BJ (cell line): ENCODE data around the gene ATG4A. TPM values are rescaled to one million over a fixed set of nuclear protein-coding genes. Genes with fewer than 3 reads are reported as not detected.

Source experiments
- CTCF ChIA-PET: fragments of 350-600 bp; formaldehyde crosslinking; extraction: SDS; loops from one replicate; lab custom pipeline; 2021; ENCODE audit warnings: antibody characterized with exemption, inconsistent platforms; lab: Yijun Ruan, JAX
- POLR2A ChIA-PET: fragments of 300-600 bp; sonication (Branson Sonifier 250); formaldehyde crosslinking; extraction: SDS; loops from one replicate; lab custom pipeline; 2021; ENCODE audit warnings: antibody characterized with exemption; lab: Charles Lee
- DNase-seq: peaks from one replicate; pipeline ENCODE4 v3.0.0-alpha.2; 2011; ENCODE audit warnings: low read depth
- H3K27me3 ChIP-seq: 2 replicates; pipeline ENCODE4 v1.6.0; 2011; ENCODE audit warnings: low read length; ENCODE audit not compliant: control insufficient read depth, insufficient read depth
- H3K36me3 ChIP-seq: 2 replicates; pipeline ENCODE4 v1.5.1; 2011; ENCODE audit warnings: low read length; ENCODE audit not compliant: control insufficient read depth, insufficient read depth
- H3K4me3 ChIP-seq: 2 replicates; pipeline ENCODE4 v1.5.1; 2011; ENCODE audit warnings: low read depth, mild to moderate bottlenecking, control low read depth, low read length
- polyA plus RNA-seq: library from polyadenylated mRNA; depleted of rRNA; stranded (reverse); fragments of >200 nt; gene quantifications from 2 replicates; pipeline ENCODE4 v1.2.3, GENCODE V29; 2011
- TF ChIP-seq, protein P1 (sequence below): IDR thresholded peaks from 2 replicates; pipeline ENCODE4 v1.5.1; 2011; ENCODE audit warnings: low read depth, mild to moderate bottlenecking, control low read depth, inconsistent platforms, low read length, moderate library complexity; ENCODE audit not compliant: insufficient read depth

Gene ATG4A
- polyA plus RNA-seq, 1 experiment: 6.9 TPM

DNA sequence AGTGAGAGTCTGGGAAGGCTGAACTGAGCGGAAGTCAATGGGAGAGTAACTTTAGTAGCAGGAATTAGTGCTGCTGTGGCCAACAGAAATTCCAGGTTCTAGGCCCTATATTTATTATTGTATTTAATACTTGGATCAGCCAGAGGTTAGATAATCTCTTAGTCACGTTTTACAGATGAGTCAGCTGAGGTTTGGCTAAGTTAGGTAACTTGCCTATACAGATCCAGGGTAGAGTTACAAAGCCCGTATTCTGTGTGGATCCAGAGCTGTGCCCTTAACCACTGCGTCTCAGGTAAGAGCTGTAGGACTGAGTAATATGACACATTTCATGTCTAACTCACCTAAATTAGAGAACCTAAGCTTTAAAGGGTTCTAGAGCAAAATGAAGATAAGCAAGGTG, 20.7 kb upstream of the ATG4A start:
- H3K27me3 ChIP-seq: peaks cover 3% of the 10 kb centered on the region; the same call in 1 of the 2 replicates
- ChIA-PET CTCF (interaction anchor here (1.0 to 1.3 kb wide), 2 partner anchors 13 to 66 kb away, joined by 3 read pairs; no protein-coding TSS in a partner anchor), POLR2A (no interaction called here)

DNA sequence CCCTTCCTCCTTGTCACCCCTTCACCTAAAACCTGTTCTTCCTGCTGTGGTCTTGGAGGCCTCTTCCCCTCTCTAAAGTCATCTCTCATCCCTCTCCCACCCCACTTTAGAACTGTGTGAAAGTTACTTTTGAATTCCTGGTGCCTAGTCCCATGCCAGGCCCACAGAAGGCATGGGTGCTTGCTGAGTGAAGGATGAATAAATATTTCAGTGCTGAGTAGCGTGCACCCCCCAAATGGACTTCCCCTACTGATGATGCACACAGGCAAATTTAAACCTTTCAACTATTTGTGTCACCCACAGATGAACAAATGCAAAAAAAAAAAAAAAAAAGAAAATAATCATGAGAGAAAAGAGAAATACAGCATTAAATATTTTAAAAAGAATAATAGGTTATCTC, 20.0 kb upstream of the ATG4A start:
- TF ChIP-seq, protein P1, sequence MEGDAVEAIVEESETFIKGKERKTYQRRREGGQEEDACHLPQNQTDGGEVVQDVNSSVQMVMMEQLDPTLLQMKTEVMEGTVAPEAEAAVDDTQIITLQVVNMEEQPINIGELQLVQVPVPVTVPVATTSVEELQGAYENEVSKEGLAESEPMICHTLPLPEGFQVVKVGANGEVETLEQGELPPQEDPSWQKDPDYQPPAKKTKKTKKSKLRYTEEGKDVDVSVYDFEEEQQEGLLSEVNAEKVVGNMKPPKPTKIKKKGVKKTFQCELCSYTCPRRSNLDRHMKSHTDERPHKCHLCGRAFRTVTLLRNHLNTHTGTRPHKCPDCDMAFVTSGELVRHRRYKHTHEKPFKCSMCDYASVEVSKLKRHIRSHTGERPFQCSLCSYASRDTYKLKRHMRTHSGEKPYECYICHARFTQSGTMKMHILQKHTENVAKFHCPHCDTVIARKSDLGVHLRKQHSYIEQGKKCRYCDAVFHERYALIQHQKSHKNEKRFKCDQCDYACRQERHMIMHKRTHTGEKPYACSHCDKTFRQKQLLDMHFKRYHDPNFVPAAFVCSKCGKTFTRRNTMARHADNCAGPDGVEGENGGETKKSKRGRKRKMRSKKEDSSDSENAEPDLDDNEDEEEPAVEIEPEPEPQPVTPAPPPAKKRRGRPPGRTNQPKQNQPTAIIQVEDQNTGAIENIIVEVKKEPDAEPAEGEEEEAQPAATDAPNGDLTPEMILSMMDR: no peak
- Histone ChIP-seq H3K36me3 (no peaks in the 10 kb centered on the region), H3K27me3 (peaks cover 2% of the 10 kb centered on the region; the same call in 1 of the 2 replicates), H3K4me3 (no peak overlapping the region)
- ChIA-PET CTCF (interaction anchor here (1.0 to 1.3 kb wide), 2 partner anchors 12 to 66 kb away, joined by 3 read pairs; no protein-coding TSS in a partner anchor), POLR2A (no interaction called here)
- no peak for DNase-seq

More for the DNA sequence above, 20.7 kb upstream of the ATG4A start:
- no peak for DNase-seq
- TF ChIP-seq, protein P1: no peak
- Histone ChIP-seq H3K36me3 (no peaks in the 10 kb centered on the region), H3K4me3 (no peak overlapping the region)

DNA sequence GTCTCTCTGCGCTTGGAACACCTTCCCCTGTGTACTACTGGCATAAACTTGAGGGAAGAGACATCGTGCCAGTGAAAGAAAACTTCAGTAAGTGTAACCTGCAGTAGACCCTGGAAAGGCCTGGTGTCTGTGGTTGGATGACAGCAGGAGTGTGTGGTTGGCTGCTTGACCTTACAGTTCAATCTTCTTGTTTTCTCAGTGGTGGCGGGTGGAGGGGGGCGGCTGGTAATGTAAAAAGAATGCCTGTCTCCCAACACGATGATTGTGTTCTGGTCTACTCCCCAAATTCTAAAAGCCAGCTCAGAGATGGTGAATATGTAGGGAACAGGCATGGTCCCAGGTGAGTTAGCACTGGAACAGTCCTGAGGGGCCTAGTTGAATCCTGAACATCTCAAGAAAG, 18.8 kb upstream of the ATG4A start:
- Histone ChIP-seq H3K36me3 (no peaks in the 10 kb centered on the region), H3K4me3 (no peak overlapping the region), H3K27me3 (0 out of 2 replicates have a peak, but pooled peaks cover 1% of the 10 kb centered on the region)
- DNase-seq: no peak
- ChIA-PET CTCF (no interaction called here), POLR2A (no interaction called here)
- TF ChIP-seq, protein P1: no peak

DNA sequence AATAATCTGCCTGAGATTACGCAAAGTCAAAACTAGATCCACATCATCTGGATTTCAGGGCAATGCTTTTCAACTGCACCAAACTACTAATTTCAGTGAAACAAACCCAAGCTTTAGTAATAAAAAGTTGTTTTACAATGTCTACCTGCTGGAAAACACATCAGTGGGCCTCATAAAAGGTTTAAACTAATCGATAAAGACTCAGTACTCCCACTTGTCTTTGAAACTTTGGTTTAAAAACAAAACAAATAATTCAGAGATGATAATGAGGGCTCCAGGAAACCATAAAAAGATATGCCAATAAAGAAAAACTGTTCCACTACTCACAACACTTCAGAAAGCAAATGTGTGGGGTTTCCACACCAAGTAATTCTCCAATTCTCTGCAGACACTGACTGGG, 10.5 kb upstream of the ATG4A start:
- Histone ChIP-seq H3K36me3 (no peaks in the 10 kb centered on the region), H3K27me3 (no peaks in the 10 kb centered on the region), H3K4me3 (no peak overlapping the region)
- POLR2A ChIA-PET: no interaction called here
- CTCF ChIA-PET: no interaction called here
- TF ChIP-seq, protein P1: no peak
- DNase-seq: no peak

DNA sequence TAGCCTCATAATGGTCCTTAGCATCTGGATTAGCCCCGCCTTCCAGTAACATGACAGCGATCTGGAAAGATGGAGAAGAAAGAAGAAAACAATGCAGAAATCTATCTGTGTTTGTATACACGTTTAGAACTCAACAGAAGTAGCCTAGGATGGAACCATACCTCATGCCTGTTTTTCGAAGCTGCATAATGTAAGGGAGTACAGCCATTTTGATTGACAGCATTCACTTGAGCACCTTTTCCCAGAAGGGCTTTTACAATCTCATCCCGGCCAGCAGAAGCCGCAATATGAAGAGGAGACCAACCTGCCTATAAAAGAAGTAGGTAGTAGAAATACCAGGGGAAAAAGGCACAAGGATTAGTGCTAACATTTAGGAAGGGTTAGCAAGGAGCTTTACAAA, 3.8 kb upstream of the ATG4A start:
- no peak overlapping the region for H3K4me3 ChIP-seq
- no peak for DNase-seq
- H3K36me3 ChIP-seq: no peaks in the 10 kb centered on the region; the same call in 1 of the 2 replicates
- TF ChIP-seq, protein P1: no peak
- CTCF ChIA-PET: no interaction called here
- POLR2A ChIA-PET: no interaction called here
- no peaks in the 10 kb centered on the region for H3K27me3 ChIP-seq
